ENCODE data around the gene TRPC3.

TRPC3 gene

DNA sequence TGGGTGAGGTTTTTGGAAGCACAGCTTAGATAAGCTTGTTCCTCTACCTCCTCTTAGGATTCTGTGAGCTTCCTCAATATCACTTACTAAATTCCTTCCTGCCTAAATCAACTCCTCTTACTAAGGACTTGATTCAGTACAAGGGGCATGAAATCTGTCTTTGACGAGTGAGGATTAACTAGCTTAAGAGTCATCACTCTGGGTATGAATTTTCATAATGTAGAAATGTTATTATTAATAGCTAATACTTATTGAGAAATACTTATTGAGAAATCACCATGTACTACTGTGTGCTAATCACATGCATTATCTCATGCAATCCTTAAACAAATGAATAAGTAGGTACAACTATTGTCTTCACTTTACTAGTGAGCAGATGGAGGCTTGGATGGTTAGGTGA, 28.6 kb downstream of the TRPC3 start:
- TF ChIP-seq, protein P1, sequence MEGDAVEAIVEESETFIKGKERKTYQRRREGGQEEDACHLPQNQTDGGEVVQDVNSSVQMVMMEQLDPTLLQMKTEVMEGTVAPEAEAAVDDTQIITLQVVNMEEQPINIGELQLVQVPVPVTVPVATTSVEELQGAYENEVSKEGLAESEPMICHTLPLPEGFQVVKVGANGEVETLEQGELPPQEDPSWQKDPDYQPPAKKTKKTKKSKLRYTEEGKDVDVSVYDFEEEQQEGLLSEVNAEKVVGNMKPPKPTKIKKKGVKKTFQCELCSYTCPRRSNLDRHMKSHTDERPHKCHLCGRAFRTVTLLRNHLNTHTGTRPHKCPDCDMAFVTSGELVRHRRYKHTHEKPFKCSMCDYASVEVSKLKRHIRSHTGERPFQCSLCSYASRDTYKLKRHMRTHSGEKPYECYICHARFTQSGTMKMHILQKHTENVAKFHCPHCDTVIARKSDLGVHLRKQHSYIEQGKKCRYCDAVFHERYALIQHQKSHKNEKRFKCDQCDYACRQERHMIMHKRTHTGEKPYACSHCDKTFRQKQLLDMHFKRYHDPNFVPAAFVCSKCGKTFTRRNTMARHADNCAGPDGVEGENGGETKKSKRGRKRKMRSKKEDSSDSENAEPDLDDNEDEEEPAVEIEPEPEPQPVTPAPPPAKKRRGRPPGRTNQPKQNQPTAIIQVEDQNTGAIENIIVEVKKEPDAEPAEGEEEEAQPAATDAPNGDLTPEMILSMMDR (IDR thresholded peaks at IDR 0.05; ENCODE audit: insufficient read depth, low read length, poor library complexity, severe bottlenecking) = no peak
- no peak for TF ChIP-seq EZH2phosphoT487 (conservative IDR thresholded peaks at IDR 0.05; ENCODE audit: low read length)
- Histone ChIP-seq H3K9ac (ENCODE audit: low read length) (no peak overlapping the region), H3F3A (ENCODE audit: insufficient read depth) (no peaks in the 10 kb centered on the region), H2AFZ (ENCODE audit: low read depth, low read length, severe bottlenecking) (no peak overlapping the region), H3K9me2 (replicated peaks; ENCODE audit: insufficient read depth, low read length) (no peaks in the 10 kb centered on the region), H3K4me2 (ENCODE audit: low read depth, low read length, poor library complexity, severe bottlenecking) (no peak overlapping the region), H3K79me2 (ENCODE audit: insufficient read depth, low read length) (no peaks in the 10 kb centered on the region), H3K27ac (ENCODE audit: low read depth, low read length) (no peak overlapping the region), H3K4me3 (ENCODE audit: insufficient read depth, low read length, poor library complexity, severe bottlenecking) (no peak overlapping the region), H3K27me3 (ENCODE audit: low read length) (no peaks in the 10 kb centered on the region), H3K9me3 (ENCODE audit: insufficient read depth, low read length) (no peaks in the 10 kb centered on the region), H4K20me1 (ENCODE audit: low read depth, low read length) (no peaks in the 10 kb centered on the region), H3K36me3 (ENCODE audit: low read length) (no peaks in the 10 kb centered on the region)

DNA sequence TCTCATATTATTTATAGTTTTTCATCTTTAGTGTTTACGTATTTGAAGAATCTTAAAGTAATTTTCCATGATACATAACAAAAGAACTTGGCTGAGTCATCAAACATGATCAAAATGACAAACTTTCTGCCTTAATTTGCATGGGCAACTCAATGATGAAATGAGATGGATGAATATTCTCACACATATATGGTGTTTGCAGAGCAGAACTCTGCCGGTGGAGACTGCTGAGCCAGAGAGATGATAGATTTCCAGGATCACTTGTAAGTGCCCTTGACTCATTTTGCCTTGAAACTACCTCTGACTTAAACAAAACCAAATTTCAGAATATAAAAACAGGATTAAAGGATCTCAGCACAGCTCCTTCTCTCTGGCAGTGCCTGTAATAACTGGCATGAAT, 38.2 kb downstream of the TRPC3 start:
- Histone ChIP-seq H3F3A (ENCODE audit: insufficient read depth) (no peaks in the 10 kb centered on the region), H3K9me3 (ENCODE audit: insufficient read depth, low read length) (no peaks in the 10 kb centered on the region), H2AFZ (ENCODE audit: low read depth, low read length, severe bottlenecking) (no peak overlapping the region), H3K27ac (ENCODE audit: low read depth, low read length) (no peak overlapping the region), H3K9ac (ENCODE audit: low read length) (no peak overlapping the region), H3K9me2 (replicated peaks; ENCODE audit: insufficient read depth, low read length) (no peaks in the 10 kb centered on the region), H3K36me3 (ENCODE audit: low read length) (no peaks in the 10 kb centered on the region), H3K4me3 (ENCODE audit: insufficient read depth, low read length, poor library complexity, severe bottlenecking) (no peak overlapping the region), H4K20me1 (ENCODE audit: low read depth, low read length) (no peaks in the 10 kb centered on the region), H3K4me2 (ENCODE audit: low read depth, low read length, poor library complexity, severe bottlenecking) (no peak overlapping the region), H3K79me2 (ENCODE audit: insufficient read depth, low read length) (no peaks in the 10 kb centered on the region), H3K27me3 (ENCODE audit: low read length) (no peaks in the 10 kb centered on the region)
- no peak for TF ChIP-seq EZH2phosphoT487 (conservative IDR thresholded peaks at IDR 0.05; ENCODE audit: low read length)
- TF ChIP-seq, protein P1 (IDR thresholded peaks at IDR 0.05; ENCODE audit: insufficient read depth, low read length, poor library complexity, severe bottlenecking) = no peak

DNA sequence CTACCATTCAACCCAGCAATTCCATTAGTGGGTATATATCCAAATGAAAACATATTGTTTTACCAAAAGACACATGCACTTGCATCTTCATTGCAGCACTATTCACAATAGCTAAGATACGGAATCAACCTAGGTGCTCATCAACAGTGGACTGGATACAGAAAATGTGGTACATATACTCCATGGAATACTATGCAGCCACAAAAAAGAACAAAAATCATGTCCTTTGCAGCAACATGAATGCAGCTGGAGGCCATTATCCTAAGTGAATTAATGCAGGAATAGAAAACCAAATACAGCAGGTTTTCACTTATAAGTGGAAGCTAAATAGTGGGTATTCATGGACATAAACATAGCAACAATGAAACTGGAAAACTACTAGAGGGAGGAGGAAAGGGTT, 43.5 kb downstream of the TRPC3 start:
- H3F3A ChIP-seq (ENCODE audit: insufficient read depth) = no peaks in the 10 kb centered on the region
- no peak overlapping the region for H3K27ac ChIP-seq (ENCODE audit: low read depth, low read length)
- no peaks in the 10 kb centered on the region for H3K79me2 ChIP-seq (ENCODE audit: insufficient read depth, low read length)
- no peak overlapping the region for H2AFZ ChIP-seq (ENCODE audit: low read depth, low read length, severe bottlenecking)
- H3K4me2 ChIP-seq (ENCODE audit: low read depth, low read length, poor library complexity, severe bottlenecking) = no peak overlapping the region
- no peaks in the 10 kb centered on the region for H4K20me1 ChIP-seq (ENCODE audit: low read depth, low read length)
- no peaks in the 10 kb centered on the region for H3K27me3 ChIP-seq (ENCODE audit: low read length)
- no peak overlapping the region for H3K9ac ChIP-seq (ENCODE audit: low read length)
- no peaks in the 10 kb centered on the region for H3K9me2 ChIP-seq (replicated peaks; ENCODE audit: insufficient read depth, low read length)
- TF ChIP-seq, protein P1 (IDR thresholded peaks at IDR 0.05; ENCODE audit: insufficient read depth, low read length, poor library complexity, severe bottlenecking) = no peak
- TF ChIP-seq EZH2phosphoT487 (conservative IDR thresholded peaks at IDR 0.05; ENCODE audit: low read length) = no peak
- no peaks in the 10 kb centered on the region for H3K36me3 ChIP-seq (ENCODE audit: low read length)
- no peaks in the 10 kb centered on the region for H3K9me3 ChIP-seq (ENCODE audit: insufficient read depth, low read length)
- H3K4me3 ChIP-seq (ENCODE audit: insufficient read depth, low read length, poor library complexity, severe bottlenecking) = no peak overlapping the region

All from SU-DHL-6 (cell line).